T-cell (primary cell): ENCODE measurements around the gene DDX17. TPM values are rescaled to one million over a fixed set of nuclear protein-coding genes. Genes with fewer than 3 reads are reported as not detected.
A peak's percentile ranks its signal among the peaks of the same experiment; 100 is the strongest.

Source experiments
- ATAC-seq, 4 experiments: fragments of 200-7000 bp in 3 of 4; fragments of 150-1000 bp in 1 of 4; cut with Tn5 transposase; replicated peaks in 1 of 4; 1 replicate in 3 of 4; 2 replicates in 1 of 4; pipeline ENCODE4 v1.10.0; 2021; ENCODE audit warnings: moderate library complexity in 3 of 4, mild to moderate bottlenecking in 2 of 4, moderate number of reproducible peaks in 1 of 4
- CTCF ChIA-PET, 2 donors: fragments of 300-600 bp; sonication (Branson Sonifier 250); formaldehyde crosslinking; loops; one replicate each; lab custom pipeline; 2022; ENCODE audit warnings: antibody characterized with exemption in 2 of 2; lab: Charles Lee
- POLR2A ChIA-PET, 2 donors: fragments of 300-600 bp; sonication (Branson Sonifier 250); formaldehyde crosslinking; loops; one replicate each; lab custom pipeline; 2022; ENCODE audit warnings: antibody characterized with exemption in 2 of 2; lab: Charles Lee
- DNase-seq, 35 experiments: peaks; one replicate each; pipeline versions ENCODE4 v3.0.0 to v3.0.0-alpha.2; 2013 to 2023
- H3K27ac ChIP-seq: one replicate; pipeline ENCODE4 v1.5.1; 2013; ENCODE audit warnings: low read length
- H3K27me3 ChIP-seq, 2 experiments: replicated peaks in 1 of 2; 1 replicate in 1 of 2; 2 replicates in 1 of 2; pipeline versions ENCODE4 v1.6.1 to v1.7.0; 2013; ENCODE audit warnings: low read length in 1 of 2, mixed read lengths in 1 of 2; ENCODE audit not compliant: control insufficient read depth in 2 of 2, insufficient read depth in 2 of 2; ENCODE audit errors: extremely low read depth in 1 of 2
- H3K36me3 ChIP-seq, 2 donors: 1 replicate in 1 of 2; 2 replicates in 1 of 2; pipeline versions ENCODE4 v1.6.1 to v1.7.0; 2013; ENCODE audit warnings: low read length in 1 of 2; ENCODE audit not compliant: control insufficient read depth in 2 of 2, insufficient read depth in 1 of 2; ENCODE audit errors: extremely low read depth in 1 of 2
- H3K4me1 ChIP-seq, 2 experiments: 1 replicate in 1 of 2; 2 replicates in 1 of 2; pipeline versions ENCODE4 v1.6.1 to v1.7.0; 2013; ENCODE audit warnings: low read length in 2 of 2, mixed read lengths in 1 of 2; ENCODE audit not compliant: insufficient read depth in 2 of 2, control insufficient read depth in 1 of 2; ENCODE audit errors: extremely low read depth in 1 of 2
- H3K4me3 ChIP-seq, 2 donors: 1 replicate in 1 of 2; 2 replicates in 1 of 2; pipeline versions ENCODE4 v1.5.1 to v1.7.0; 2013; ENCODE audit warnings: mild to moderate bottlenecking in 2 of 2, low read length in 1 of 2, moderate library complexity in 1 of 2; ENCODE audit not compliant: control insufficient read depth in 1 of 2; ENCODE audit errors: extremely low read depth in 1 of 2
- H3K9me3 ChIP-seq: 2 replicates; pipeline ENCODE4 v1.7.0; 2013
- H3K27ac Mint-ChIP-seq, 2 donors: one replicate each; pipeline ENCODE4 v1.8.0; 2020 to 2021; ENCODE audit warnings: mild to moderate bottlenecking in 2 of 2, mixed read lengths in 2 of 2
- H3K27me3 Mint-ChIP-seq, 2 donors: one replicate each; pipeline ENCODE4 v1.8.0; 2021 to 2022; ENCODE audit warnings: mixed read lengths in 2 of 2
- H3K36me3 Mint-ChIP-seq: one replicate; pipeline ENCODE4 v1.8.0; 2021; ENCODE audit warnings: mixed read lengths
- H3K4me1 Mint-ChIP-seq, 3 donors: one replicate each; pipeline ENCODE4 v1.8.0; 2020 to 2022; ENCODE audit warnings: mixed read lengths in 3 of 3, mild to moderate bottlenecking in 1 of 3
- H3K4me3 Mint-ChIP-seq, 3 donors: one replicate each; pipeline ENCODE4 v1.8.0; 2020 to 2022; ENCODE audit warnings: mild to moderate bottlenecking in 3 of 3, mixed read lengths in 3 of 3, moderate library complexity in 3 of 3
- H3K9me3 Mint-ChIP-seq, 3 donors: one replicate each; pipeline ENCODE4 v1.8.0; 2020 to 2022; ENCODE audit warnings: mixed read lengths in 3 of 3
- WGBS: methylation state at CpG from one replicate; pipeline ENCODE4 v1.1.5; 2013; ENCODE audit warnings: missing lambda C conversion rate; ENCODE audit not compliant: insufficient coverage; 5-methylcytosine and 5-hydroxymethylcytosine counted together
- total RNA-seq, 35 experiments: library from RNA in 6 of 35; stranded (reverse) in 6 of 35; fragments of 120-200 nt in 1 of 35; gene quantifications; one replicate each; pipeline versions ENCODE4 v1.2.1 to v1.2.4 and lab custom pipeline; 2013 to 2026

Gene DDX17
- total RNA-seq, 5 donors from 2014 or later (not counting 1 experiment from before 2014, with no cell fraction given): 589 to 907 (median 850) TPM

DNA sequence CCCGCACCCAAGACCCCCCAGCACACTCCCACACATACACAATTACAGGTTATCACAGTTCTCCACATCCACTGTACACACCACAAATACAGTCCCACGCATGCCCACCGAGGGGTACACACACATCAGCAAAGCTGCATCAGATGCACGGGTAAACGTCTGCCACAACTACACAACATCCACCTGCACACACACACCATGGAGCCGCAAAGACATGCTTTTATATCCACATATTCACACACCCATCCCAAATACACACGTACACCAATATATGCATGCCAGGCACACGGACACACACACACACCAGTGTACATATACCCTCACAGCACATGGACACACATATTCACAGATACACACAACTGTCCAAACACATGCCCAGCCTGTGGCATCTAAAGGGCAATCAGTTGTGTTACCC is 45.7 kb downstream of the DDX17 start:
- no peaks in the 10 kb centered on the region for H3K36me3 ChIP-seq
- no peaks in the 10 kb centered on the region for H3K9me3 ChIP-seq
- H3K4me3 ChIP-seq: no peak overlapping the region
- H3K4me3 Mint-ChIP-seq: no peak overlapping the region
- H3K4me1 Mint-ChIP-seq: peaks cover 8 to 17% (median 11%) of the 10 kb centered on the region in 3 donors
- H3K4me1 ChIP-seq: peaks cover 2 to 16% of the 10 kb centered on the region in 2 experiments
- H3K27ac ChIP-seq: no peak overlapping the region
- H3K9me3 Mint-ChIP-seq: no peaks in the 10 kb centered on the region
- H3K27me3 ChIP-seq: peaks cover 11 to 92% of the 10 kb centered on the region in 2 experiments
- DNase-seq (no peak), ATAC-seq (no peak)
- peaks cover 5% of the 10 kb centered on the region for H3K36me3 Mint-ChIP-seq
- WGBS: 72% methylated on average over 7 of the region's 8 CpGs
- ChIA-PET POLR2A (no interaction called here), CTCF (no interaction called here)
- H3K27me3 Mint-ChIP-seq: peaks cover 58 to 78% of the 10 kb centered on the region in 2 donors
- H3K27ac Mint-ChIP-seq: no peak overlapping the region

DNA sequence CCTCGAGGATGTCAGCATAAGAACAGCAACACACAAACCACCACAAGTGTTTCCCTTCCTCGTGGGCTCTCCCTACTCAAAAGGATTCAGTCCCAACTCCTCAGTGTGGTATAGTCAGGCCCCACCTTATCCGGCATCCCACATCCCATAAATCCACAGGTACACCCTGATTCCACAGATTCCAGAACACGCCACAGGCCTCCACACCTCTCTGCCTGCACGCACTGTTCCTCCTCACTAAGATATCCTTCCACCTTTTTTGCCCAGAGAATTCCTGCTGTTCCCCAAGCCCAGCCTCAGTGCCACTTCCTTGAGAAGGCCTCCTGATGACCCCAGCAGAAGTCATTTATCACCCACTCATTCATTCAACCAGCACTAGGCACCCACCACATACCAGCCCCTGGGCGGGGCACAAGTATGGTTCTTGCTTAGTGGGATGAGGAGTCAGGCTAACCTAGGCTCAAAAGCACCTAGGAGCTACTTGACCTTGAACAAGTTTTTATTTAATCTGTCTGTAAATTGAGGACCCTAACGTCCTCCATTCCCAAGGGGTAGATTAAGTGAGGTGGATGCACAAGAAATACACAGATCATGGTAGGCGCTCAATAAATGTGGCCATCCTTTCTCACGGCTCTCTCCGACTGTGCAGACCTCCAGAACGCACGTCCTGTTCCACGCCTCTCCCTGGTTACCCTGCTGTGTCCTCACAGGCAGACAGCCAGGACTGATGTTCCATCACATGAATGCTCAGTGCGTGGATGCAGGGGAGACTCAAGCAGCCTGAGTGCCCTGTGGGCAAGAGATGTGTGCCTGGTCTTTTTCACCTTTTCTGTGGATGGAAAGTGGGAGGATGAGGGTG is 49.0 kb downstream of the DDX17 start:
- POLR2A ChIA-PET: no interaction called here
- H3K36me3 ChIP-seq: no peaks in the 10 kb centered on the region
- no peak for ATAC-seq
- 91% methylated on average over 11 of the region's 14 CpGs for WGBS
- CTCF ChIA-PET: no interaction called here
- Mint-ChIP-seq H3K9me3 (no peaks in the 10 kb centered on the region), H3K27me3 (peaks cover 54 to 73% of the 10 kb centered on the region in 2 donors), H3K27ac (peak overlapping the region in 1 of 2 donors; percentile 12), H3K4me1 (peaks cover 15 to 22% (median 21%) of the 10 kb centered on the region in 3 donors), H3K4me3 (peak overlapping the region; percentile 57 to 79 (median 72)), H3K36me3 (peaks cover 5% of the 10 kb centered on the region)
- peaks cover 11 to 90% of the 10 kb centered on the region in 2 experiments for H3K27me3 ChIP-seq
- H3K4me3 ChIP-seq: no peak overlapping the region
- H3K4me1 ChIP-seq: peaks cover 5 to 24% of the 10 kb centered on the region in 2 experiments
- DNase-seq: no peak
- no peak overlapping the region for H3K27ac ChIP-seq
- no peaks in the 10 kb centered on the region for H3K9me3 ChIP-seq

DNA sequence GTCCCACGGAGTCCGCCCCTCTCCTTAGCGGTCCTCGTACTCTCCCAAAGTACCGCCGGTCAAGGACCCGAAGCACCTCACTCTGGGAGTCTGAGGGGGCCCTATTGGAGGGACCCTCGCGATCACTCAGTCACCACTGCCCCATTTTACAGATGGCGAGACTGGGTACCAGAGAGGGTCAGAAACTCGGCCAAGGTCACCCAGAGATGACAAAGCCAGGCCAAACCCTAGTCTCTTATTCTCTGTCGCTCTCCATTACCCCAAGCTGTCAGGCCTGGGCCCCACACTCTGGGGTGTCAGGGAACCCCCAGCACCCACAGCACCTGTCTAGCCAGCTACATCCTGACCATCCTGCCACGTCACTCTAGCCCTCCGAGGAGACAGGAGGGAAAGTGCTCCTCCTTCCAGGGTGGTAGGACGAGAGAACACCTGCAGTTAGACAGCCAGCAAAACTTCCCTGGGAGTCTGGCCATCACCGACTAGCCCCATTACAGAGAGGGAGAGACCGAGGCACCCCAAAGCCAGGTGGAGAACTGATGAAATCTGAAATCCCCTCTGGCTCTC is 49.8 kb downstream of the DDX17 start:
- WGBS: 64% methylated on average over 13 of the region's 17 CpGs
- H3K36me3 ChIP-seq: no peaks in the 10 kb centered on the region
- peaks cover 11 to 89% of the 10 kb centered on the region in 2 experiments for H3K27me3 ChIP-seq
- Mint-ChIP-seq H3K27ac (no peak overlapping the region), H3K36me3 (peaks cover 5% of the 10 kb centered on the region), H3K9me3 (no peaks in the 10 kb centered on the region), H3K27me3 (peaks cover 53 to 70% of the 10 kb centered on the region in 2 donors), H3K4me3 (peak overlapping the region; percentile 57 to 79 (median 72)), H3K4me1 (peaks cover 15 to 18% (median 16%) of the 10 kb centered on the region in 3 donors)
- peak overlapping the region in 1 of 2 donors; percentile 54 for H3K4me3 ChIP-seq
- H3K27ac ChIP-seq: no peak overlapping the region
- CTCF ChIA-PET: no interaction called here
- no peaks in the 10 kb centered on the region for H3K9me3 ChIP-seq
- no peak for ATAC-seq
- POLR2A ChIA-PET: interaction anchor here in 1 of 2 donors (0.6 kb wide), 1 partner anchor 237 kb away, joined by 4 read pairs; no protein-coding TSS in a partner anchor
- no peak for DNase-seq
- peaks cover 5 to 17% of the 10 kb centered on the region in 2 experiments for H3K4me1 ChIP-seq

DNA sequence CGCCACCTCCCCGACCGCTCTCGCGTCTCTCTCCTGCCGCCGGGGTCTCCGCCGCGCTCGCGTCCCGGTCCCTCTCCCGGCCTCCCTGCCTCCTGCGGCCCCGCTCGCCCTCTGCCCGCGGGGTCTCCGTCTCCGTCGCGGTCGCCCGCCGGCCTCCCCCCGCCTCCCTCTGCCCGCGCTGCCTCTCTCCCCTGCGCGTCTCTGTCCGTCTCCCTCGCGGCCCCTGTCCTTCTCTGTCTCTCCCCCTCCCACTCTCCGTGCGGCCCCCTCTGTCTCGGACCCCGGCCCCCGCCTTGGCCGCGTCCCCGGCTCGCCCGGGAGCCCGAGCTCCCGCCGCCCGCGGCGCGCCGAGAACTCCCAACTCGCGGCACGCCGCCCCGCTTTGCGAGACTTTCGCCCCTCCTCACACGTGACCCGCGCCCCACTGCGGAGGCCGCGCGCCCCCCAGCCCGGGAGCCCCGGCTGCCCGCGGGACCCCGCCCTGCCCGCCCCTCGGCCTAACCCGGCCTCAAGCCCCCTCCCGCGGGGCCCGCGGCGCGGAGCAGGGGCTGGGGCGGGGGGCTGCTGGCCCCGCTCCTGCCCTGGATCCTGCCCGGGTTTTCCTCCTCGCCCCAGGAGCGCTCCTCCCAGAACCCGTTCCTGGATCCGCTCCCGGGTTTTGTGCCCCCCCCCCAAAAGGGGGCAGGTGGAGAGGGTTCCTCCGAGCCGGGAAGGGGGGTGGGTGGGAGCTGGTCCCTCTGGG is 50.4 kb downstream of the DDX17 start:
- Mint-ChIP-seq H3K27me3 (peaks cover 53 to 70% of the 10 kb centered on the region in 2 donors), H3K4me3 (peak overlapping the region in 2 of 3 donors; percentile 57 to 79), H3K36me3 (peaks cover 5% of the 10 kb centered on the region), H3K27ac (no peak overlapping the region), H3K9me3 (no peaks in the 10 kb centered on the region), H3K4me1 (peaks cover 15 to 18% (median 15%) of the 10 kb centered on the region in 3 donors)
- no peak overlapping the region for H3K27ac ChIP-seq
- no peaks in the 10 kb centered on the region for H3K9me3 ChIP-seq
- CTCF ChIA-PET: no interaction called here
- H3K4me3 ChIP-seq: peak overlapping the region in 1 of 2 donors; percentile 54
- peak in 3 of 4 experiments; percentile 7 to 29 (median 12) for ATAC-seq
- DNase-seq: peak in 7 of 35 experiments; percentile 11 to 35 (median 19)
- POLR2A ChIA-PET: interaction anchor here in 1 of 2 donors (0.6 kb wide), 1 partner anchor 237 kb away, joined by 4 read pairs; no protein-coding TSS in a partner anchor
- H3K36me3 ChIP-seq: no peaks in the 10 kb centered on the region
- H3K4me1 ChIP-seq: peaks cover 5 to 14% of the 10 kb centered on the region in 2 experiments
- H3K27me3 ChIP-seq: peaks cover 11 to 88% of the 10 kb centered on the region in 2 experiments
- under 1% methylated on average over 65 of the region's 90 CpGs for WGBS

DNA sequence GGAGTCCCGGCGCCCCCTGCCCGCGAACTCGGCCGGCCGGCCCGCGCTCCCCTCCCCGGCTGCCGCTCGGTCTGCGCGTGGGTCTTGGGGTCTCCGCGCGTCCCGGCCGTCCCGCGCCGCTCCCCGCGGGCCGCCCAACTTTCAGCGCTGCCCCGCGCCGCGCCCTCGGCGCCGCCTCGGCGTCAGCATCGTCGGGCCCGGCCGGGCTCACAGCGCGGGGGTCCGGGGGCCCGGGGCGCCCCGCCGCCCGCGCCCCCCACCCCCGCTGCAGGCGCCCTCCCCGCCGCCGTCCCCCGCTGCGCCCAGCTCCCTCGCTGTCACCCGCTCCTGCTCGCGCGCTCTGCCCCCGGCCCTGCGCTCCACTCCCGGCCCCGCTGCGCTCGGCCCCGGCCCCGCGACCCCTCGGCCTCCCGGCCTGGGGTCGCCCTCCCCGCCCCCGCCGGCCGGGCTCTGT is 51.0 kb downstream of the DDX17 start, which contains the start of gene KCNJ4:
KCNJ4 (minus strand) TSS at position 124 of the 454 bp plus-strand sequence. CDS start 27,067 bp downstream, outside the sequence.
- POLR2A ChIA-PET: no interaction called here
- DNase-seq (no peak), ATAC-seq (peak; percentile 11 to 24 (median 18))
- peak within 1 kb of the TSS; percentile 19 to 83 for H3K4me3 ChIP-seq
- no peaks in the 10 kb centered on the region for H3K9me3 ChIP-seq
- Mint-ChIP-seq H3K36me3 (peaks cover 5% of the 10 kb centered on the region), H3K27me3 (peaks cover 48 to 71% of the 10 kb centered on the region in 2 donors), H3K4me3 (peak within 1 kb of the TSS; percentile 77 to 82 (median 78)), H3K27ac (no peak within 1 kb of the TSS), H3K4me1 (peaks cover 13 to 18% (median 15%) of the 10 kb centered on the region in 3 donors), H3K9me3 (no peaks in the 10 kb centered on the region)
- H3K27me3 ChIP-seq: peaks cover 8 to 88% of the 10 kb centered on the region in 2 experiments
- no peaks in the 10 kb centered on the region for H3K36me3 ChIP-seq
- no peak within 1 kb of the TSS for H3K27ac ChIP-seq
- H3K4me1 ChIP-seq: peaks cover 5 to 14% of the 10 kb centered on the region in 2 experiments
- CTCF ChIA-PET: no interaction called here
- 2% methylated on average over 50 of the region's 76 CpGs for WGBS
